ENCODE data around the gene CYB561. TPM values are rescaled to one million over a fixed set of nuclear protein-coding genes. Genes with fewer than 3 reads are reported as not detected.

CYB561 gene
- polyA plus RNA-seq, 4 donors, result 25.7 to 33.8 (median 29.9) TPM

DNA sequence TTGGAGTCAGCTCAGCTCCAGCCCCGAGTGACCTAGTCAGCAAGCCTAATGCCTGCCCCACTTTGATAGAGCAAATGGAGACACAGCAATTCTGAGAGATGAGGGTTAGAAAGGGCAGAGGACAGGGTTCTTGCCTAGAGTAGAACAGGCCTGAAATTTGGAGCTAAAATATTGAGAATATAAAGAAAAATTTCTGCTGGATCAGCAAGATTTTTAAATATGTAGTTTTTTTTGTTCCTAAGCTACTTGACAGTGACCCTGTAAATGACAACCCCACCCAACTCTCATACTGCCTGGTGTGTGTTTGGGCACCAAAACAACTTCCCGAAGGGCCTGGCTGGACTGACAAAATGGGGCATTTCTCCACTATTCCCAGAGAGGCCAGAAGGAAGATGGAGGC, 26.7 kb downstream of the CYB561 start:
- no peak for DNase-seq (ENCODE audit: low read depth in 4 of 4, low spot score in 3 of 4)

DNA sequence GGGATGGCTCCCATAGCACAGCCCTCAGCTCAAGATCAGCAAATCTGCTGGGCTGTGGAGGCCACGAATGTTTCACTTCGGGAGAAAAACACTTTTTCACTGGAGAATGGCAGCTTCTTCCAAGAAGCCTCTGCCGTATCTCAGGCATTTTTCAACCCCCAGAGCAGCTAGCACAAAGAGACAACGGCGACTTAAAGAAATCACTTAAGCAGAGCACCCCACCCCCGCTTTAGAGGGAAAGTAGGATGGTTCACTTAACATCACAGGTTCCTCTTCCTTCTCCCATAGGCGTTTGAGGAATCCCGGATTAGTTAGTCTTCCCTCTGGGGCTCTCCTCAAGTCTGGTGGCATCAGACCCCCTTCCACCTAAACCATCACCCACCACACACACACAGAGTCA, 27.6 kb downstream of the CYB561 start:
- no peak for DNase-seq (ENCODE audit: low read depth in 4 of 4, low spot score in 3 of 4)

- no peak for DNase-seq (ENCODE audit: low read depth in 4 of 4, low spot score in 3 of 4)
These were observed 31.9 kb downstream of the CYB561 start for GRCh38 chr17:63414222-63414621.

DNA sequence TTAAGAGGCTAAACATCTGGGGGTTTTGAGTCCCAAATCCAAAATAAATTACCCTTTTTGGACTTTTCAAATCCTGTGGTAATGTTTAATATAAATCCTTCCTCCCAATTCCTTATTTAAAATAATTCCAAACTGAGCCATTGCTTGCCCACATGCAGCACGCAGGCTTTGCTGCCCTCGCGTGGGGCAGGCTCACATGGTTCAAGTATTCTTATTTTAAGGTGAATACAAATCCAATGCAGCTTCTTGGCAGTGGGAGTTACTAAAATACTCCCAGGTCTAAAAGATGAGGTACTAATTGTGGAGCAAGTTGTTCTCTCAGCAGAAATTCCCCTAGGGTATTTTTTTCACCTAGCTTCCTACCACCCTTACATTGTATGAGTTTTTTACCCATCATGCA, 33.0 kb downstream of the CYB561 start:
- DNase-seq (ENCODE audit: low read depth in 4 of 4, low spot score in 3 of 4), result no peak

GRCh38 chr17:63412234-63412633, 33.9 kb downstream of the CYB561 start:
- no peak for DNase-seq (ENCODE audit: low read depth in 4 of 4, low spot score in 3 of 4)

- DNase-seq (ENCODE audit: low read depth in 4 of 4, low spot score in 3 of 4), result no peak
These were observed 38.3 kb downstream of the CYB561 start for GRCh38 chr17:63407741-63408330.

DNA sequence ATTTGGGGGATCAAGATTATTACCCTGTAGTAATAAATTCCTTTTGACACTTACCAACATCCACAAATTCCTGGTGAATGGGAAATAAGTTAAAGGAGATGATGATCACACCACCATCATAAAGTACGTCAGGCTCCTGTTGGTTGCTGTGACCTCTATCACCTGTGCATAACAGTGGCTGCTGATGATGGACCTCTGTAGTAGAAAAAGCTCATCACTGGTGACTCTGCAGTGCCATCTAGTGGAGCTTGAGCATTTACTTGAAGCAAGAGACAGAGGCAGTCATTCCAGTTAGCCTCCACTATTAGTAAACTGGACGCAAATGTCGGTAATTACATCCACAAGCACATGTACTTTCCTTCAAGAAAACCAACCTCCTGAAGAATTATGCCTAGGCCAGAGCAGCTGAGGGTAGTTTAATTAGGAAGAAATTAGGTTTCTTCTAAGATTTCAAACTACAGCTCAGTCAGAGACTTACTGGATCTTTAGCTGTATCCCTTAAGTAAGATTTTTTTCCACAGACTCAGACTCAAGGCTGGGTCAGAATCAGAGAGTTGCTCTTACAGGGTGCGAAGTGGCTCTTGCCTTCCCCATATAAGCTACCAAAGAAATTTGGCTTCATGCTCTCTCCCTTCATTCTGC, 39.3 kb downstream of the CYB561 start:
- peak; percentile 79 to 85 (median 81) for DNase-seq (ENCODE audit: low read depth in 4 of 4, low spot score in 3 of 4)

DNA sequence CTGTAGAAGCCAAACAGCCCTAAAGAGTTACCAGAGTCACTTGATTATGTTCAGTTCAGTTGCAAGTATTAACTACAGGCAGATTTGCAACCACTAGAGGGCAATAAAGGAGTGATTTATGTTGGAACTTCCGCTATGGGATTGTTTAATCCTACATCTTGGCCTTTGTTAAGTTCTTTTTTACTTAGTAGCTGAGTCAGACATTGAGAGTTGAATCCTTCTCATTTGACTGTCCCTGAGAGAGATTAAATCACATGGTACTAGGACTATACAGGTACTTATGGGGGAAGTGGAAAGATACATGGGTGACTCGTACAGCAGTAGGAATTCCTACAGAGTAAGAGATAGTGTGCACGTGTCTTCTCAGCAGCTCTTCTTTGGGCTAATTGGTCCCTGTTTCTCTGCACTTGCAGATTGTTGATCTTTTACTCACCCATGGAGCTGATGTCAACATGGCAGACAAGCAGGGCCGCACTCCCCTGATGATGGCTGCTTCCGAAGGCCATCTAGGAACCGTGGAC, 40.3 kb downstream of the CYB561 start:
- peak; percentile 52 to 72 (median 60) for DNase-seq (ENCODE audit: low read depth in 4 of 4, low spot score in 3 of 4)

GRCh38 chr17:63405020-63405419, 41.1 kb downstream of the CYB561 start:
- no peak for DNase-seq (ENCODE audit: low read depth in 4 of 4, low spot score in 3 of 4)

DNA sequence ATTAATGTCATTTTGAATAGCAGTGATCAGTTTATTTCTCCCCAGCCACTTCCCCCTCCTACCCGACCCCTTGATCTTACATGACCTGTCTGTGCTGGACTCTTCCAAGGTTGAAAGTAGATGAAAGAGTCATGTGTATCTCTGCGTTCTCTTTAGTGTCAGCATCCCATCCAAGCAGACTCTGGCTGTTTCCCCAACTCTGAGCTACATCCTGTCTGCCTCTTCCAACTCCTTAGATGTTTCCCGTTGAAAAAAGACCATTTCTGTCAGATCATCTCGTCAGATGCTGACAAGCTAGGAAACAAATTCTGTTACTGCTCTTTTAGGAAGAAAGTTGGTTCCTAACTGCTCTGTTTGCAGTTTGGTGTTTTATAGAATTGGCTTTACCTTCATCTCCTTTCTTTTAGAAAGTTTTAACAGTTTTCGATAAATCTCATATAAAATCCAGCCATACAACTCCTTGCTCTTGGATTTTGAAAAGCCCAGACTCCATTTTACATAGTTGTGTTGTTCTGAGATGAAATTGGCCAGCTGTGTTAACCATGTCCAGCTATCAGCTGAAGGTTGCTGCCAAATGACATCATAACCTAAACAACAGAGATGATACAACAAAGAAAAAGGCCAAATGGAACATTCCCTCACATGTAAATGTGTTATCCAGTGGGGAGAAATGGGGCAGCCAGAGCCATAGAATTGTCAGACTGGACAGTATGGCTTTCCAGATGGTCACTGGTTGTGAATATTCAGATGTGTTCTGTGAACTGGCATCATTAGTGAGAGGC, 43.5 kb downstream of the CYB561 start:
- DNase-seq (ENCODE audit: low read depth in 4 of 4, low spot score in 3 of 4), result no peak

DNA sequence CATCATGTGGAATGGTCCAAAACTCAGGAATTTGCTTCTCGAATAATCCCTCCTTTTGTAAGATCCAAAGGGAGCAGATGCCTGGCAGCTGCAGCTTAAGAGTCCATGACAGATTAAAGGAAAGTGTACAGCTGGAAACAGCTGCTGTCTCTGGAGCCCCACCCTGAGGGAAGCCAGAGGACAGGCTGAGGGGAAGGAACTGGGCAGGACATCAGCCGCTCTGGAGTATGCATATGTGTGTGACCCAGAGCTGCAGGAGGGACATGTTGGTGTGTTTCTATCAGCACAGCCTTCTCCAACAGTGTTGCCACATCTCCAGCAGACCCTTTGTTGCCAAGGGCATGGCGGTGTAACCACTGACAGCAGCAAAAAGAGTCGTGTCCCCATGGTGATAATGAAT, 46.2 kb downstream of the CYB561 start:
- DNase-seq (ENCODE audit: low read depth in 4 of 4, low spot score in 3 of 4), result peak; percentile 60 to 78 (median 78)

DNA sequence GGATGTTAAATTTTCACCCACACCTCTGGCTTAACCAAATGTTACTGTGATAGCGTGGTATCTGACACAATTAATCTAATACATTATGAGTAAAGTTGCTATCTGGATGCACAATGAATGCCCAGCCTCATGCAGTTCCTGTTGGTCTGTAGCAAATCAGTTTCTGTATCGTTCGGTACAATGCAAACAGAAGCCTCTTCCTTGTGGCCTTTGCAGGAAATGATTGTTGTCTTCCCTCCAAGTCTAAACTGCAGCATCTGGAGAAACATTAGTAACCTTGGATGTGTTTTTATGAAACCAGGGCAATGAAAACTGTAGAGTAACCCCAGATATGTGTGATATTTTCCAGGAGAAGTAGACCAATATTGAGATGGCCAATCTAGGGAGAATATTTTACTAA, 46.8 kb downstream of the CYB561 start:
- DNase-seq (ENCODE audit: low read depth in 4 of 4, low spot score in 3 of 4), result no peak

DNA sequence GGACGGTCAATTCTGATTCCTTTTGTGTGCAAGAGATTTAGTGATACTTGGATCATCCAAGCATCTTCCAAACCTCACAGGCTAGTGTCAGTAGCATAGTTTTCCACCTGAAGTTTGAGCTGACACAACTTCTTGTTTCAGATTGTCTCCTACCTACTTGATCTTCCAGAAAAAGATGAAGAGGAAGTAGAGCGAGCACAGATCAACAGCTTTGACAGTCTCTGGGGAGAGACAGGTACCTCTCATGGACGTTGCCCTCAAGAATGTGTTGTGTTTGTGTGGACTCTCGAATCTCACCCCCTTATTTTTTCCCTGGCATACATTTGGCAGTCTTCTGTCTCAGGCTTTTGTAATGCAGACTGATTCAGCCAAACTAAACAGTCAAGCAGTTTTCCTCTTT, 47.4 kb downstream of the CYB561 start:
- no peak for DNase-seq (ENCODE audit: low read depth in 4 of 4, low spot score in 3 of 4)

DNA sequence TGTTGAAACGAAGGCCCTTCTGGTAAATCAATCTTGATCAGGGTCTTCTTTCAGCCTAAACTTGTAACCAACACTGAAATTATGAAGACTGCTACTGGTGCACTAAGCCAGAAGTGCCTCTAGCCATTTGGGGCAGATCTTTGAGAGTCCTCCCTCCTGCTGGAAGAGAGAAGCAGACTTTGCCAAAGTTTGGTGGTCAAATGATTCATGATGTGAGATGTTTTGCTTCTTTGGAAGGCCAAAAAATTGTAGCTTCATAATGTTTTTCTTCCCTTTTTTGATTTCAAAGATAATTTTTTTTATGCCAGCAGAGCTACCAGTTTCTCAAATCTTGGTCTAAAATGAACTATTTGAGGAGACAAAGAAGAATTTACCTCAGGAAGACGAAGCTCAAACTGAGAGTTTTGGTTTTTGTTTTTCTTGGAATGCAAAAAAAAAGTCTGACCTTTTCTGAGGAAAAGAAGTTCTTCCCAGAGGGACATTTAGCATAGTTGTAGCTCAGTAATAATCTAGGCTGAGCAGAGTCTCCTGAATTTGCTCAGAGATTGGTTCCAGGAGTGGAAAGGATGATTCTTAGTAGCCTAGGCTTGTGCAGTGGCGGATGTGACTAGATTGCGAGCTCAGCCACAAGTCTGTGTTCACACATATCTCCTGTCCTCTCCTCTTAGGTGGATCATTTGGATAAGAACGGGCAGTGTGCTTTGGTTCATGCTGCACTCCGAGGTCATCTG, 50.9 kb downstream of the CYB561 start:
- DNase-seq (ENCODE audit: low read depth in 4 of 4, low spot score in 3 of 4), result no peak

DNA sequence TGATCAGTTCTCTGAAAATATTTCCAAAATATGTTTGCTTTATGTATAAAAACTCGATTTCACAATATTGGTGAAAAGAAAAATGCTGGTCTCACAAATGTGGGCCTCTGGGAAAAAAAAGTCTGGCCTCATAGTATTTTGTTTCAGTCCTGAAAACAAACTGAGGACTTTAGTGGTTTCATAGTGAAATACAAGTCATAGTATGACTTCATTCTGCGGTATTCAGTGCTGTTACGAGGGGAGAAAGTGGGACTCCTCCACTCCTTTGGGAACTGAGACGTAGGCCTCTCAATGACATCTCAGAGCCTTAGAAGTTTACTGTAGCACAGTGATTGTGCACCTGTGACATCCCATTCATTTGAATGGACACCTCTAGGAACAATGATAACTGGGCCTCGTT, 56.0 kb downstream of the CYB561 start:
- no peak for DNase-seq (ENCODE audit: low read depth in 4 of 4, low spot score in 3 of 4)

- no peak for DNase-seq (ENCODE audit: low read depth in 4 of 4, low spot score in 3 of 4)
These were observed 58.3 kb downstream of the CYB561 start for GRCh38 chr17:63387656-63388340.

DNA sequence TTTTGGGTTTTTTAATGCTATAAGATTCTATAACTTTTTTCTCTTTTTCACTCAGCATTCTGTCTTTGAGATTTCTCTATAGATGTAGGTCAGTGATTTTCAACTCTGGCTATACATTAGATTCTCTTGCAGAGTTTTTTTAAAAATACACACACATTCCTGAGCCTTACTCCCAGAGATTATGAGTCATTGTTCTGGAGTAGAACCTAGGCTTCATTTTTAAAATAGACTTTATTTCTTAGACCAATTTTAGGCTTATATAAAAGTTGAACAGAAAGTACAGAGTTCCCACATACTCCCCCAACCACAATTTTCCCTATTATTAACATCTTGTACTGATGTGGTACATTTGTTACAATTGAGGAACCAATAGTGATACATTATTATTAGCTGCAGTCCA, 63.3 kb downstream of the CYB561 start:
- no peak for DNase-seq (ENCODE audit: low read depth in 4 of 4, low spot score in 3 of 4)
